GM06990 (cell line): Measurements from ENCODE around the gene RNASET2.

Source experiments
- DNase-seq: peaks from one replicate; pipeline ENCODE4 v3.0.0-alpha.2; 2011; ENCODE audit not compliant: insufficient read length; ENCODE audit errors: extremely low read depth
- H3K27me3 ChIP-seq: replicated peaks from 2 replicates; pipeline ENCODE4 v1.6.0; 2011; ENCODE audit warnings: low read length; ENCODE audit not compliant: control insufficient read depth, insufficient read depth
- H3K36me3 ChIP-seq: 2 replicates; pipeline ENCODE4 v1.5.1; 2011; ENCODE audit warnings: low read length; ENCODE audit not compliant: control insufficient read depth, insufficient read depth
- H3K4me3 ChIP-seq: replicated peaks from 2 replicates; pipeline ENCODE4 v1.5.1; 2011; ENCODE audit warnings: low read depth, mild to moderate bottlenecking, control low read depth, low read length
- TF ChIP-seq, protein P1 (sequence below): IDR thresholded peaks from 2 replicates; pipeline ENCODE4 v1.5.1; 2011; ENCODE audit warnings: low read length, control low read depth, mild to moderate bottlenecking, inconsistent platforms; ENCODE audit not compliant: insufficient read depth, poor library complexity, severe bottlenecking

Gene RNASET2, protein sequence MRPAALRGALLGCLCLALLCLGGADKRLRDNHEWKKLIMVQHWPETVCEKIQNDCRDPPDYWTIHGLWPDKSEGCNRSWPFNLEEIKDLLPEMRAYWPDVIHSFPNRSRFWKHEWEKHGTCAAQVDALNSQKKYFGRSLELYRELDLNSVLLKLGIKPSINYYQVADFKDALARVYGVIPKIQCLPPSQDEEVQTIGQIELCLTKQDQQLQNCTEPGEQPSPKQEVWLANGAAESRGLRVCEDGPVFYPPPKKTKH

DNA sequence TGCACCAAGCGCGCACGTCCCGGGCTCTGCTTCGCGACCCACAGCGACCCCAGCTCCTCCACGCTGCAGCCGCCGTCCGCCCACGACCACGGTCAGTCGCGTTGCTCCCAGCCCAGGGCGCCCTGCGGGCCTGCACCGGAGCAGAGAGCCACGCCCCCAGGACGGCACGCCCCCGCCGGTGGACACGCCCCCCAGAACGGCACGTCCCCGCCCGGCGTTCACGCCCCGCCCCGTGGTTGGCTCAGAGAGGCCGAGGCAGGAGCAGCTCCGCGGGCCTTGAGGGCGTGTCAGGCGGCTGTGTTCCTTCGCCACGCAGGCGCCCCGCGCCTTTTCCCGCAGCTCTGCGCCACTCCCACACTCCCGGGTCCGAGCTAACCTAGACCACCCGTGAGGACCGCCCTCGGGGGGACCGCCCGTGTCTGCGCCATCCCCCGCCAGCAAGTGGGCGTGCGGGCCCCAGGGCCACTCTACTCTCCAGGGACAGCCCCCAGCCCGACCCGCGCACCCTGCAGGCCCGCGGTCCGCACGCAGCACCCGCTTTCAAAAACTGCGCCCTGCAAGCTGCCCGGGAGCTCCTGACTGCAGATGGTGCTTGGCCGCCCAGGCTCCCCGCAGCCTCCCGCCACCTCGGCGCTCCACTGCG, at the start of gene RNASET2:
Gene RNASET2 (minus strand): TSS at position 107 of the 643 bp plus-strand sequence. CDS start 368 bp downstream, outside the sequence.
- peaks cover 2% of the 10 kb centered on the region for H3K36me3 ChIP-seq
- peak; percentile 95 for DNase-seq
- no peaks in the 10 kb centered on the region for H3K27me3 ChIP-seq
- peak within 1 kb of the TSS; percentile 69 for H3K4me3 ChIP-seq
- TF ChIP-seq, protein P1, sequence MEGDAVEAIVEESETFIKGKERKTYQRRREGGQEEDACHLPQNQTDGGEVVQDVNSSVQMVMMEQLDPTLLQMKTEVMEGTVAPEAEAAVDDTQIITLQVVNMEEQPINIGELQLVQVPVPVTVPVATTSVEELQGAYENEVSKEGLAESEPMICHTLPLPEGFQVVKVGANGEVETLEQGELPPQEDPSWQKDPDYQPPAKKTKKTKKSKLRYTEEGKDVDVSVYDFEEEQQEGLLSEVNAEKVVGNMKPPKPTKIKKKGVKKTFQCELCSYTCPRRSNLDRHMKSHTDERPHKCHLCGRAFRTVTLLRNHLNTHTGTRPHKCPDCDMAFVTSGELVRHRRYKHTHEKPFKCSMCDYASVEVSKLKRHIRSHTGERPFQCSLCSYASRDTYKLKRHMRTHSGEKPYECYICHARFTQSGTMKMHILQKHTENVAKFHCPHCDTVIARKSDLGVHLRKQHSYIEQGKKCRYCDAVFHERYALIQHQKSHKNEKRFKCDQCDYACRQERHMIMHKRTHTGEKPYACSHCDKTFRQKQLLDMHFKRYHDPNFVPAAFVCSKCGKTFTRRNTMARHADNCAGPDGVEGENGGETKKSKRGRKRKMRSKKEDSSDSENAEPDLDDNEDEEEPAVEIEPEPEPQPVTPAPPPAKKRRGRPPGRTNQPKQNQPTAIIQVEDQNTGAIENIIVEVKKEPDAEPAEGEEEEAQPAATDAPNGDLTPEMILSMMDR: no peak

DNA sequence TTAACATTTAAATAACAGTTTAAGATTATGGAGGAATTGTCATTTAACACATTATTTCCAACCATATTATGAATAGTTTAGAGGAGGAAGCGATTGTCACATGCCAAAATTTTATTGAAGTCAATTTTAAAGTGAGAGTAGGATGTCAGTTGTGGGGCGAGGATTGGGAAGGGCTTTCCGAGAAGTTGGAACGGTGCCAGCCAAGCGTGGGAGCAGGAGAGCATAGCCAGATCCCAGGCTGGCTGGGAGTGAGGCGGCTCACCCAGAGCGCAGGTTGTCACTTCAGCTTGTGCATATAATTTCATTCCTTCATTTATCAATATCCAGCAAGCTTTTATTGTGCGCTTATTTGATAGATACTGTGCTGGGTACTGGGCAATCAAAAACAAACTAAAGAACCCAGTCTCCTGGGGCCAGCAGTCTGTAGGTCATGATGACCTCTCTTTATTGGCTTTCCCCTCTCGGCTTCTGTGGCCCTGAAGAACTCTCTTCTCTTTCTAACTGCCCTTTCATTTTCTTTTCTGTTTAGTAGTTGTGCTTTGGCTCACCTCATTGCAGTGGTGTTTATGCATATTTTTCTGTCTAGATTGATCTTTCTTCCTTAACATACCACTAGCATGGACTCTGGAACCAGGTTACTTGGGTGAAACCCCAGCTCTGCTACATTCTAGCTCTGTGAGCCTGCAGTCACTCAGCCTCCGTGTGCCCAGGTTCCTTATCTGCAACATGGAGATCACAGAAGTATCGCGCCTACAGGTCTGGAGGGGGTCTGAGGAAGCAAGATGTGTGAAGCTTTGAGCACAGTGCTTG, 49.2 kb upstream of the RNASET2 start:
- Histone ChIP-seq H3K4me3 (no peak overlapping the region), H3K27me3 (no peaks in the 10 kb centered on the region), H3K36me3 (peaks cover 10% of the 10 kb centered on the region)
- no peak for DNase-seq
- TF ChIP-seq, protein P1: no peak

DNA sequence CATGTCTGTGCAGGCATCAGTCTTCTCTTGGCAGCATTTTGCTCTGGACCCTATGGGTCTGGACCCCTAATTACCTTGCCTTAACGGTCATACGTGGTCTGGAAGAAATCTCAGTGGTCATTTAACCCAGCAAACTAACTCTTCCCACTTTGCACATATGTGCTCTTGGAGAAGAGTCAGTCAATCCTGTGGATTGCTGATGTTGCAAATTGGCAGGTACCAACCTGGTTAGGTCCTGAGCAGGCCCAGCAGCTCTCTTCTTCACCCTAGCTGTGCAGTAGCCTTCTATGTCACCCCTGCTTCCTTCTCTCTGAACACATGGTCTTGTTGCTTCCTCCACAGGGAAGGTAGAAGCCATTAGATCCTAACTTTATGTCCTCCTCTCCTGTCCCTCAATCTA, 44.4 kb upstream of the RNASET2 start:
- no peak for DNase-seq
- no peak overlapping the region; the same call in 1 of the 2 replicates for H3K4me3 ChIP-seq
- TF ChIP-seq, protein P1: no peak
- H3K27me3 ChIP-seq: no peaks in the 10 kb centered on the region
- peaks cover 5% of the 10 kb centered on the region for H3K36me3 ChIP-seq

DNA sequence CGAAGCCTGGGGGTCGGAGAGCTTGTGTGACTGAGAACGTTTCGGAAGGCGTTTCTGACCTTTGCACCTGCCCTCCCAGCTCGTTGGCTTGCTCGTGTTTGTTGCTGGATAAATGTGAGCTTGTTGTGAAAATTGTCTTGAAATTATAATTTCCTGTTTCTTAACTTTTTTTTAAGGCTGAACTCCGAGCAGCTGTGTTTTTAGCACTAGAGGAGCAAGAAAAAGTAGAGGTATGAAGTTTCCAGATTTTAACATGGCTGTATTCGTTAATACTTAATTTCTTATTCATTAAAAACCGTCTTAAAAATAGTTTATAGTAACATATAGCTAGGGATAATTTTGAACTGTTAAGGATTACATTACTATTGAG, 43.5 kb upstream of the RNASET2 start:
- TF ChIP-seq, protein P1: no peak
- DNase-seq: no peak
- Histone ChIP-seq H3K27me3 (no peaks in the 10 kb centered on the region), H3K4me3 (peak overlapping the region; percentile 91), H3K36me3 (no peaks in the 10 kb centered on the region; the same call in 1 of the 2 replicates)

DNA sequence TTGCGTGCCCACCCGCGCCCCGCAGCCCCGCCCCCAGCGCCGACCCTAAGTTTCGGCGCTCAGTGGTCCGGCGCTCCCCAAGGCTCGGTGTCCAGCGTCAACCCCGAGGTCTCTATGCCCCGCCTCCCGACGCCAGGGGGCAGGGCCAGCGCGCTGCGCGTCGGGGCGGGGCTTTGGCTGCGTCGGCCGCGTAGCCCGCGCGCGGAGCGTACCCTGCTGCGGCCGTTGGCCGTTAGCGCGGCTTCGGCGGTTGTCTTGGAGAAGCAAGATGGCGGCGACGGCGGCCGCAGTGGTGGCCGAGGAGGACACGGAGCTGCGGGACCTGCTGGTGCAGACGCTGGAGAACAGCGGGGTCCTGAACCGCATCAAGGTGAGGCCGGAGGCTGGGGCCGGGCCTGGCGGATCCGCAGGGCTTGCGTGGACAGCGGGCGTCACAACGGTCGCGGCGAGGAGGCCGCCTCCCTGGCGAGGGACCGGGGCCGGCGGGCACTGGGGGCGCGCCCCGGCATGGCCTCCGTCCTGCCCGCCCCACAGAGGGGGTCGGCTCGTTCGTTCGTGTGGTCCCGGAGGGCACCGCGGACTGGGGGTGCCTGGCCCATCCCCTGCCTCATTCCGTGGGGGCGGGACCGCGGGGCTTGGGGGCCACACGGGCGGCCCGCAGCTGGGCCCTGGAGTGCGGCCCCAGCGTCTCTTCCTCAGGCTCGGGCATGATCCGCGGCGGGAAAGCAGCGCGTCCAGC, 43.0 kb upstream of the RNASET2 start, which contains the start of gene CEP43:
Gene CEP43 (plus strand): TSS at position 253 of the 739 bp plus-strand sequence. CDS start 16 bp downstream, at position 269.
- no peaks in the 10 kb centered on the region for H3K27me3 ChIP-seq
- TF ChIP-seq, protein P1: no peak
- H3K36me3 ChIP-seq: no peaks in the 10 kb centered on the region; the same call in 1 of the 2 replicates
- peak; percentile 98 for DNase-seq
- H3K4me3 ChIP-seq: peak within 1 kb of the TSS; percentile 91
